Activated naive CD8-positive, alpha-beta T cell (primary cell): Measurements from ENCODE around the gene ZNF44.
"Not testable (repeated sequence)": the region's sequence is repeated elsewhere in the genome, so short reads cannot be mapped to it uniquely, and the experiment has no call there.

Experiments used
- H3K27ac Mint-ChIP-seq: one replicate; pipeline ENCODE4 v1.8.0; 2021; ENCODE audit warnings: mixed read lengths
- H3K27me3 Mint-ChIP-seq: one replicate; pipeline ENCODE4 v1.8.0; 2021; ENCODE audit warnings: mixed read lengths
- H3K36me3 Mint-ChIP-seq: one replicate; pipeline ENCODE4 v1.8.0; 2021; ENCODE audit warnings: mixed read lengths
- H3K4me1 Mint-ChIP-seq: one replicate; pipeline ENCODE4 v1.8.0; 2021; ENCODE audit warnings: low read depth, mixed read lengths
- H3K4me3 Mint-ChIP-seq: one replicate; pipeline ENCODE4 v1.8.0; 2021; ENCODE audit warnings: mild to moderate bottlenecking, mixed read lengths
- H3K9me3 Mint-ChIP-seq: one replicate; pipeline ENCODE4 v1.8.0; 2021; ENCODE audit warnings: low read depth, mixed read lengths

Gene ZNF44

DNA sequence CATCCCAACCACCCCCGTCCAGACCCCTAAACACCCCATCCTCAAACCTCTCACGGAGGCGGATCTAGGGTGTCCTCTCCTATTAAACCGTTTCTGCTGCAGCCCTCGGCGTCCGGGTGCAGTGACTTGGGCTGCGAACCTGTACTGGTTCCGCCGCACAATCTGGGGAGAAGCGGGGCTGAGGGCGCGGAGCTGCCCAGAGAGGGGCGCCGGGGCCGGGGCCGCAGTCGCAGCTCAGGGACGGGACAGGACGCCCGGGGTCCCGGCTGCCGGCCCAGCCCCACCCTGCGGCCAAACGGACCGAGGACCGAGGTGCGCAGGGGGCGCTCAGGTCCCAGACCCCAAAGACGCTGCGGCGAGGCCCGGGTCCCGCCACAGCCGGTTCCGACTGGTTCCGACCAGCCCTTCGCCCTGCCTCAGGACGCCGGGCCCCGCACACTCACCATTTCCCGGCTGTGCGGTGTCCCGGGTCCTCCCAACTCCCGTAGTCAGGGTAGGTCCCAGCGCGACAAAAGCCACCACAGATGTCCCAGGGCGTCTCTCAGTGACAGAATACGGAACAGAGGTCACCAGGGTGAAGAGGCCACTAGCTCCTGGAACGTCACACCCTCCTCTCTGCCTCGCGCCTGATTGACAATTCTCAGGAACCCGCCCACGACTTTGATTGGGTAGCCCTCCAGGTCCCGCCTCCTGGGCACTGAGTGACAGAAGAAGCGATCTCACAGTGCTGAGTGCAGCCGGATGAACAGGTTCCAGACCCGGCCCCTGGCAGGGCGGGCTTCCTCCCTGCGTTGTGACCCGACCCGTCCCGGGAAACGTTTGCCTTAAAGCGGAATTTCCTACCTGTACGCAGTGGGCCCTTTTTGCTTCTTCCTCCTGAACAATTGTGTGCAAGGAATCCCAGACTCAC, at the start of gene ZNF44:
ZNF44 (minus strand) TSS at position 635 of the 910 bp plus-strand sequence; CDS start at position 446, 189 bp downstream.
- Mint-ChIP-seq H3K36me3 (peaks cover 7% of the 10 kb centered on the region), H3K9me3 (no peaks in the 10 kb centered on the region), H3K4me1 (peaks cover 37% of the 10 kb centered on the region), H3K27me3 (no peaks in the 10 kb centered on the region), H3K27ac (peak within 1 kb of the TSS; percentile 96), H3K4me3 (peak within 1 kb of the TSS; percentile 98)

DNA sequence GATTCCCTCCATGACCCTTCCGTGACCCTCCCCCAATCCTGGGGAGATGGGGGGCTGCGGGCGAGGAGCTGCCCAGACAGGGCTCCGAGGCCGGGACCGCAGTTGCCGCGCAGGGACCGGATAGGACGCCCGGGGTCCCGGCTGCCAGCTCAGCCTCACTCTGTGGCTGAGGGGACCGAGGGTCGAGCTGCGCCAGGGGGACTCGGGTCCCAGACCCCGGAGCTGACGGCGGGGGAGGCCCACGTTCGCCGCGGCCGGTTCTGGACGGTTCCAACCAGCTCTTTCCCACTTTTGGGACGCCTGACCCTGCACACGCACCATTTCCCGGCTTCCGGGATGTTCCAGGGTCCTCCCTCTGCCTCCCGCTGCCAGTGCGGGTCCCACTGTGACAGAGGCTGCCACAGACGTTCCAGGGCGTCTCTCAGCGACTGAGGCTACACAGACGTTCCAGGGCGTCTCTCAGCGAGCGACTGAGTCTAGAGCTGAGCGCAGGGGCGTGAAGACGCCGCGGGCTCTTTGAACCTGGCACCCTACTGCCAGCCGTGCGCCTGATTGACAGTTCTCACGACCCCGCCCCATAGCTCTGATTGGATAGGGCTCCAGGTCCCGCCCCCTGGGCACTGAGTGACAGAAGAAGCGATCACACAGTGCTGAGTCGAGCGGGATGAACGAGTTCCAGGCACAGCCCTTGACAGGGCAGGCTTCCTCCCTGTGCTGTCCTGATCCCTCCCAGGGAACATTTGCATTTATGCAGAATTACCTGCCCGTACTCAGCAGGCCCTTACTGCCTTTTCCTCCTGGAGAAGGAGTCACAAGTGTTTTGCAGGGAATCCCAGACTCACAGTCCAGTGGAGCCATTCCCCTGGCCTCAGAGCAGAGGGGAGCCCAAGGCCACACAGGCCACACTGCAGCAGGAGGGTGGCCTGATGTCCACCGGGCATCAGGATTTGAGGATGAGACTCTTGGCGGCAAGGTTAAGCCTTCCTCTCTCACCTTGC, 38.8 kb upstream of the ZNF44 start, which contains the start of gene ZNF563:
ZNF563 (minus strand) TSS at position 472 of the 998 bp plus-strand sequence; CDS start at position 321, 151 bp downstream.
- Mint-ChIP-seq H3K4me3 (peak within 1 kb of the TSS; percentile 95), H3K9me3 (no peaks in the 10 kb centered on the region), H3K4me1 (peaks cover 43% of the 10 kb centered on the region), H3K27me3 (no peaks in the 10 kb centered on the region), H3K36me3 (peaks cover 2% of the 10 kb centered on the region), H3K27ac (peak within 1 kb of the TSS; percentile 96)

DNA sequence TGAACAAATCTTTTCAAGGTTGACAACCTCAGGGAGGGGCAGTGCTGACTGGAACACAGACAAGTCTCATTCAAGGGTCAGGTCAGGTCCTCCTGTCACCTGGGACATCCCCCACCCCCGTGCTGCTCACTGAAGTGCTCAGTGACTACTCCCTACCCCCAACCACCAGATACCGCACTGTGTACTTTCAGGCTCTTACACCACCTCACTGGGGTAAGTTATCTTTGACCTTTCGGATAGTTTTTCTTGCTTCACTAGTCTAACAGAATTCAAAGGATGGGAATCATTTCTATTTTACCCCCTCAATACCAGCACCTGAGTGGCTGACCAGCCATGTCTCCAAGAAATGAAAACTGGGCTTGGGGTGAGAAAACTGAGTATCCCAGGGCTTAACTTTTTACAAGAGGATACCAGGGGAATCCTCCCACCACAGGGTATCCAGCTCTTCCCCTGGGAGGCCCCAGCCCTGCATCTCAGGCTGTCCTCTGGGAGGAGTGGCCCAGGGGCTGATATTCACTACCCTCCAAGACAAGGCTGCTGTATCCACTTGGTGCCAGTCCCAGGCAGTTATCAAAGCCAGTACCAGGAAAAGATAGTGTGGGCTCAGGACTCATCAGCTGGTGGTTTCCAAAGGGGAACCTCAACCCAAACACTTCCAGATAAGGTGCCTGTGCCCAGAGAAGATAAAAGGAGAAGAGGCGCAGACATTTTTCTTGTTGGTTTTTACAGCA, 36.7 kb upstream of the ZNF44 start:
- H3K4me1 Mint-ChIP-seq: peaks cover 57% of the 10 kb centered on the region
- H3K4me3 Mint-ChIP-seq: peak overlapping the region; percentile 95
- no peaks in the 10 kb centered on the region for H3K27me3 Mint-ChIP-seq
- peak overlapping the region; percentile 89 for H3K27ac Mint-ChIP-seq
- H3K9me3 Mint-ChIP-seq: no peaks in the 10 kb centered on the region
- H3K36me3 Mint-ChIP-seq: peaks cover 7% of the 10 kb centered on the region

DNA sequence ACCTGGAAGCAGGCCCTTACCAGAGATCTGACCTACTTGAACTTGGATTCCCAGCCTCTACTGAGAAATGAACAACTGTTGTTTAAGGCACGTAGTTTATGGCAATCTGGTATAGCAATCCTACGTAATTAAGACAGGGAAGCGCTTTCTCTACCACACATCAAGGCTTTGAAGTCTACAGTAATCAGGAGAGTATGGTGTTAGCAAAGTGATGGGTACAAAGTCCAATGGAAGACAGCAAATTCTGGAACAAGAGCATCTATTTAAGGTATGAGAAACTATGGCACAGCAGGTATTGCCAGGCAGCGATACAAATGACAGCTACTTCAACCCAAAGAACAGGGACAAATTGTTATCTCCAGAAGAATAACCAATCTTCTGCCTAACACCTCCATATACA, 35.7 kb upstream of the ZNF44 start:
- H3K9me3 Mint-ChIP-seq: no peaks in the 10 kb centered on the region
- no peaks in the 10 kb centered on the region for H3K27me3 Mint-ChIP-seq
- peak overlapping the region; percentile 89 for H3K27ac Mint-ChIP-seq
- peaks cover 12% of the 10 kb centered on the region for H3K36me3 Mint-ChIP-seq
- H3K4me3 Mint-ChIP-seq: peak overlapping the region; percentile 95
- H3K4me1 Mint-ChIP-seq: peaks cover 66% of the 10 kb centered on the region

DNA sequence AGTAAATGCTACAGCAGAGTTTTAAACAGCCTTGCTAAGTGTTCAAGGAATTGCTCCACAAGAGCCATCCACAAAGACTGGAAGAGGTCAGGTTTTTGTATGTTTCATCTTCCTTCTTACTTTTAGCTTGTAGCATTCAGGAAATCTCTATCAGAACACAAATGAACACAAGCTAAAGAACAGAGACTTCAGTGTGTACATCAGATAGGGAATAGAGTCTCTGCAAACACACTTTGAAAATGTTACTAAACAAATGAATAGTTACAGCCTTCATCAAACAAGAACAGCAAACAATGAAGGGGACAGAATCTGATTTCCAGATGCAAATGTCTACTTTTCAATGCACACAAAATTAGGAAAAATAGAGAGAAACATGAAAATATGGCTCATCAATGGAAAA, 31.0 kb upstream of the ZNF44 start:
- peaks cover 39% of the 10 kb centered on the region for H3K4me1 Mint-ChIP-seq
- no peak overlapping the region for H3K27ac Mint-ChIP-seq
- peaks cover 27% of the 10 kb centered on the region for H3K36me3 Mint-ChIP-seq
- H3K4me3 Mint-ChIP-seq: no peak overlapping the region
- no peaks in the 10 kb centered on the region for H3K27me3 Mint-ChIP-seq
- no peaks in the 10 kb centered on the region for H3K9me3 Mint-ChIP-seq

DNA sequence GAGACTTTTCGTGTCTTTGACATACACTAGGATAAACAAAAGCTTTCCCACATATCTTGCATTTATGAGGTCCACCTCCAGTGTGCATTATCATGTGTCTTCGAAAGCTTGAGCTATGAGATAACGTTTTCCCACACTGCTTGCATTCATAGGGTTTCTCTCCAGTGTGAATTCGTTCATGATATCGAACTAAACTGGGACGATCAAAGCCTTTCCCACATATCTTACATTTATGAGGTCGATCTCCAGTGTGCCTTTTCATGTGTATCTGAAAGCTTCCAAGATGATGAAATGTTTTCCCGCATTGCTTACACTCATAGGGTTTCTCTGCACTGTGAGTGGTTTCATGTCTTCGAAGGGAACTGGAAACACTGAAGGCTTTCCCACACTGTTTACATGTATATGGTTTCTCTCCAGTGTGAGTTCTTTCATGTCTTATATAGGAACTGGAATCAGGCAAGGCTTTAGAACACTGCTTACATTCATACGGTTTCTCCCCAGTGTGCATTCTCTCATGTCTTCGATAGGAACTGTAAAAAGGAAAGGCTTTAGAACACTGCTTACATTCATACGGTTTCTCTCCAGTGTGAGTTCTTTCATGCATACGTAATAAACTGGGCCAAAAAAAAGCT, 24.2 kb upstream of the ZNF44 start:
- peaks cover 9% of the 10 kb centered on the region for H3K9me3 Mint-ChIP-seq
- H3K4me3 Mint-ChIP-seq: no peak overlapping the region
- H3K27me3 Mint-ChIP-seq: no peaks in the 10 kb centered on the region
- H3K27ac Mint-ChIP-seq: no peak overlapping the region
- H3K4me1 Mint-ChIP-seq: no peaks in the 10 kb centered on the region
- H3K36me3 Mint-ChIP-seq: peaks cover 39% of the 10 kb centered on the region

DNA sequence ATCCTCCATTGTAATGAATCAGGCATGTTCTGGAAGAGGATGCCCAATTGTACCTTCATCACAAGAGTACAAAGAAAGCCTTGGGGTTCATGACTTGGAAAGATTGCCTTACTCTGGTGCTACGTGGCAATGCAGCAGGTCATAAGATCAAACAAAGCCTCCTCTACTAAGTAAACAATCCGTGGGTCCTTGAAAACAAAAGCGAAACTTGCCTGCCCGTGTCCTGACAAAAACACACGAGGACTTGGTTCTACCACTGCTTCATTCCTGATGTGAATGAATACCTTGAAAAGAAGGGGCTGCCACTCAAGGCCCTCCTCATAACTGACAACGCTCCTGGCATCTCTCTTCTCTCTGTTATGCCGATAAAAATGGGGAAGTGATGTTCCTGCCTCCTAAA, 19.9 kb upstream of the ZNF44 start:
- Mint-ChIP-seq H3K36me3 (peaks cover 27% of the 10 kb centered on the region), H3K27ac (no peak overlapping the region), H3K4me3 (no peak overlapping the region), H3K27me3 (no peaks in the 10 kb centered on the region), H3K4me1 (peaks cover 3% of the 10 kb centered on the region), H3K9me3 (peaks cover 9% of the 10 kb centered on the region)

DNA sequence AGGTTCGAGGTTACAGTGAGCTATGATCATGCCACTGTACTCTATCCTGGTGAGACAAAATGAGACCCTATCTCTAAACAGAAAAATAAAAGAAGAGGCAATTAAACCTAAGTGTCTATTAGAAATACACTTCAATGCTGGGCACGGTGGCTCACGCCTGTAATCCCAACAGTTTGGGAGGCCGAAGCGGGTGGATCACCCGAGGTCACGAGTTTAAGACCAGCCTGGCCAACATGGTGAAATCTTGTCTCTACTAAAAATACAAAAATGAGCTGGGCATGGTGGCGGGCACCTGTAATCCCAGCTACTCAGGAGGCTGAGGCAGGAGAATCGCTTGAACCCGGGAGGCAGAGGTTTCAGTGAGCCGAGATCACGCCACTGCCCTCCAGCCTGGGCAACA, 14.2 kb upstream of the ZNF44 start:
- not testable (repeated sequence) for H3K36me3 Mint-ChIP-seq, H3K9me3 Mint-ChIP-seq, H3K27ac Mint-ChIP-seq, H3K27me3 Mint-ChIP-seq, H3K4me3 Mint-ChIP-seq, H3K4me1 Mint-ChIP-seq

DNA sequence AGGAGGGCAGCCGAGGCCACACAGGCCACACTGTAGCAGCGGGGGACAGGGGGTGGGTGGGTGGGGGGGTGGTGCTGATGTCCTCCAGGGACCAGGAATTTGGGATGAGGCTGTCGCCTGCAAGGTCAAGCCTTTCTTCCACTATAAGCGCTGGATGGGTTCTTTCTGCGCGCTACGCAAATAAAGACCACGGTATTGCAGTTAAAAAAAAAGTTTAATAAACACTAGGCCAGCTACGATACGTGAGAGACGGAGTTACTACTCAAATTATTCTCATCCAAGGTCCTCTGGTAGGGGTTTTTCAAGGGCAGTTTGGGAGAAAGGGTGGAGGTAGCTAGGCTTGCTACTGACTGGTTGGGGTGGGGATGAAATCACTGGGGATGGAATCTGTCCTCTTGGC, 508 bp upstream of the ZNF44 start:
- no peaks in the 10 kb centered on the region for H3K9me3 Mint-ChIP-seq
- H3K27me3 Mint-ChIP-seq: no peaks in the 10 kb centered on the region
- peak overlapping the region; percentile 89 for H3K27ac Mint-ChIP-seq
- H3K36me3 Mint-ChIP-seq: peaks cover 7% of the 10 kb centered on the region
- H3K4me3 Mint-ChIP-seq: peak overlapping the region; percentile 97
- peaks cover 33% of the 10 kb centered on the region for H3K4me1 Mint-ChIP-seq

DNA sequence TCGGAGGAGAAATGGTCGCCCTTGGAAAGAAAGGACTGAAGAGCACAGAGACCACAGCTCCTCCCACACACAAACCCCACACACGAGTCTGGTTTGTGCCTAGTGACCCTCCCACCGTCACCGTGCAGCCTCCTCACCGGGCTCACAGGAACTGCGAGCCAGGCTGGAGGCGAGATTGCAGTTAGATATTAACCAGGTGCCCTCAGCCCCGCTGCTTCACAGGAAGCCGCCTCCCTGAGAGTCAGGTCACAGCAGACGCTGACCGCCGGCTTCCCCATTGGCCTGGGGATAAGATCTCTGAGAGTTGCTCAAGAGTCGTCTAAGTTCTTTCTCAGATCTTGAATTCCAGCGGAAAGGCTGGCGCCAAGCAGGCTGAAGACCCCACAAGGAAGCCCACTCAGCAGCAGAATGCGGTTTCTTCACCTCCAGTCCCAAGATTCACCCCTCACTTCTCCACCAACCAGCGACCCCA, 870 bp downstream of the ZNF44 start:
- Mint-ChIP-seq H3K36me3 (peaks cover 7% of the 10 kb centered on the region), H3K4me3 (peak overlapping the region; percentile 98), H3K27me3 (no peaks in the 10 kb centered on the region), H3K27ac (peak overlapping the region; percentile 96), H3K4me1 (peaks cover 44% of the 10 kb centered on the region), H3K9me3 (no peaks in the 10 kb centered on the region)

DNA sequence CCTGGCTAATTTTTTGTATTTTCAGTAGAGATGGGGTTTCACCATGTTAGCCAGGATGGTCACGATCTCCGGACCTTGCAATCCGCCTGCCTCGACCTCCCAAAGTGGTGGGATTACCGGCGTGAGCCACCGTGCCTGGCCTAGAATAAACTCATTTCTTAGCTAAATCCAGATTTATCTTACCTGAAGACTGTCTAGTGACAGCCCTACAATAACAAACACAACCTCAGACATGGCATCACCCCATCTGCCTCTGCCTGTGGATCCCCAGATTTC, 5.0 kb downstream of the ZNF44 start:
- no peaks in the 10 kb centered on the region for H3K27me3 Mint-ChIP-seq
- H3K4me3 Mint-ChIP-seq: peak overlapping the region; percentile 77
- H3K36me3 Mint-ChIP-seq: peaks cover 9% of the 10 kb centered on the region
- H3K27ac Mint-ChIP-seq: peak overlapping the region; percentile 92
- peaks cover 58% of the 10 kb centered on the region for H3K4me1 Mint-ChIP-seq
- no peaks in the 10 kb centered on the region for H3K9me3 Mint-ChIP-seq

DNA sequence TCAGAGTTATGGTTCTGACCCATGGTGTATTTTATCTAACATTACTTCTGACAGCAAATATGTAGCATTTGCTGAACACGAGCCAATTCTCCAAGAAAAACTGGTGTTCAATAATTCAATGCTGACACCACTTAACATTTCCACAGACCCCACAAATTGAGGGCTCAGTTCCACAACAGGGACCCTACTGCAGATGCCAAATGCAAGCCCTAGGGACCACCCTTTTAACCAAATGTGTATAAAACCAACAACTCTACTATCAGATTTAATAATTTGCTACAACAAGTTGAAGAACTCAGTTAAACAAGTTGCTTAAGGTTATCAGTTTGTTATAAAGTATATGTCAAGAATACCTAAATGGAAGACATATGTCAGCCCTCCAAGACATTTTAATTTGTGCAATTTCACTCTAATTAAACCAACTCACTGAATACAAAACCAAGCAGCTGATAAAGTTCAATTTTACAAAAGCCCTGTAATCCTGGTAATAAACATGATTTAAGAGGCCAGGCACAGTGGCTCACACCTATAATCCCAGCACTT, 6.7 kb downstream of the ZNF44 start:
- Mint-ChIP-seq H3K27ac (peak overlapping the region; percentile 64), H3K4me3 (no peak overlapping the region), H3K9me3 (no peaks in the 10 kb centered on the region), H3K36me3 (peaks cover 9% of the 10 kb centered on the region), H3K27me3 (no peaks in the 10 kb centered on the region), H3K4me1 (peaks cover 47% of the 10 kb centered on the region)

DNA sequence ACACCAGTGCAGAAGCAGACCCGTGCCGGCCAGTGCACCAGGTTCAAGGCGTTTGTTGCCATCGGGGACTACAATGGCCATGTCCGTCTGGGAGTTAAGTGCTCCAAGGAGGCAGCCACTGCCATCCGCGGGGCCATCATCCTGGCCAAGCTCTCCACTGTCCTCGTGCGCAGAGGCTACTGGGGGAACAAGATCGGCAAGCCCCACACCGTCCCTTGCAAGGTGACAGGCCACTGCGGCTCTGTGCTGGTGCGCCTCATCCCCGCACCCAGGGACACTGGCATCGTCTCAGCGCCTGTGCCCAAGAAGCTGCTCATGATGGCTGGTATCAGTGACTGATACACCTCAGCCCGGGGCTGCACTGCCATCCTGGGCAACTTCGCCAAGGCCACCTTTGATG, 10.1 kb downstream of the ZNF44 start:
- H3K27ac Mint-ChIP-seq: no peak overlapping the region
- no peaks in the 10 kb centered on the region for H3K27me3 Mint-ChIP-seq
- H3K9me3 Mint-ChIP-seq: no peaks in the 10 kb centered on the region
- no peak overlapping the region for H3K4me3 Mint-ChIP-seq
- H3K36me3 Mint-ChIP-seq: peaks cover 11% of the 10 kb centered on the region
- H3K4me1 Mint-ChIP-seq: peaks cover 55% of the 10 kb centered on the region

DNA sequence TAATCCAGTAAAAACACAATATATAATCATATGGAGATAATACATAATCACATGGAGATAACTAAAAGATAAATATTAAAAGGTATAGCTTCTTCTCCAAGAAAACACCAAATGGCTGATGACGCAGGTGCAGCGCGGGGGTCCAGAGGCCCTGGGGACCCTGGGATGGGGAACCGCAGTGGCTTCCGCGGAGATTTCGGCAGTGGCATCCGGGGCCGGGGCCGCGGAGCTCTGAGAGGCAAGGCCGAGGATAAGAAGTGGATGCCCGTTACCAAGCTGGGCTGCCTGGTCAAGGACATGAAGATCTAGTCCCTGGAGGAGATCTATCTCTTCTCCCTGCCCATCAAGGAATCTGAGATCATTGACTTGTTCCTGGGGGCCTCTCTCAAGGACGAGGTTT, 10.5 kb downstream of the ZNF44 start:
- Mint-ChIP-seq H3K27me3 (no peaks in the 10 kb centered on the region), H3K9me3 (no peaks in the 10 kb centered on the region), H3K27ac (no peak overlapping the region), H3K4me3 (no peak overlapping the region), H3K36me3 (peaks cover 14% of the 10 kb centered on the region), H3K4me1 (peaks cover 55% of the 10 kb centered on the region)
